GM12801 (cell line): Measurements from ENCODE around the gene CALML6.

Experiments used
- TF ChIP-seq, protein P1 (sequence below): IDR thresholded peaks from one replicate; pipeline ENCODE4 v1.5.1; 2011; ENCODE audit warnings: control low read depth; ENCODE audit not compliant: insufficient read length; ENCODE audit errors: extremely low read depth

CALML6 gene, protein sequence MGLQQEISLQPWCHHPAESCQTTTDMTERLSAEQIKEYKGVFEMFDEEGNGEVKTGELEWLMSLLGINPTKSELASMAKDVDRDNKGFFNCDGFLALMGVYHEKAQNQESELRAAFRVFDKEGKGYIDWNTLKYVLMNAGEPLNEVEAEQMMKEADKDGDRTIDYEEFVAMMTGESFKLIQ

DNA sequence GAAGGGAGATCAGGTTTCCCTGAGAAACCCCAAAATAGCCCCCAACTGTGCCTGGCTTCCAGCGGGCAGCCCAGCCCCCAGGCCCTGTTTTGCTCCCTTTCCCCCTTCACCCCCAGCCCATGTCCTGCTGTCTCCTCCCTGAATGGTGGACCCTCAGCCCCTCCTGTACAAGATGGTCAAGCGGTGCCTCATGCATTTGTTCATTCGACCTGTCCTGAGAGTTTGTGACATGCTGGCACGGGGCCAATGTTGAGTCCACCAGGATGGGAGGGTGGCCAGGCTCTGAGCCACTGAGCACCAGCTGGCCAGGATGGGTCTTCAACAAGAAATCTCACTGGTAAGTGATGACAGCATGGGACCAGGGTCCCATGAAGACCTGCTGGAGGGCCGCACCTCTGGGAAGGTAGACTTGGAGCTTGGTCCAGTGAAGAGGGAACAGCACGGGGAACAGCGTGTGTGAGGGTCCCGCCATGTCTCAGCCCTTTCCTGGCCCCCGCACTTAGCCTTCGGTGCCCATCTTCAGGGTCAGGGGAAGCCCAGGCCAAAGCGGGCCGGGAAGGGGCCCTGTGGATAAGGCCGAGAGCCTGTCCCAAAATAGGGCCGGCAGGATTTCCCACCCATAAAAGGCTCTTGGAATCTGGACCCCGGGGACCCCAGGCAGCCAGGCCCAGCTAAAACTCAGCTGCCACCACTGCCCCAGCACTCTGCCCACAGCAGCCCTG lies at the start of gene CALML6:
Gene CALML6 (plus strand): TSS at position 290 of the 722 bp plus-strand sequence. CDS start 21 bp downstream, at position 311.
- TF ChIP-seq, protein P1, sequence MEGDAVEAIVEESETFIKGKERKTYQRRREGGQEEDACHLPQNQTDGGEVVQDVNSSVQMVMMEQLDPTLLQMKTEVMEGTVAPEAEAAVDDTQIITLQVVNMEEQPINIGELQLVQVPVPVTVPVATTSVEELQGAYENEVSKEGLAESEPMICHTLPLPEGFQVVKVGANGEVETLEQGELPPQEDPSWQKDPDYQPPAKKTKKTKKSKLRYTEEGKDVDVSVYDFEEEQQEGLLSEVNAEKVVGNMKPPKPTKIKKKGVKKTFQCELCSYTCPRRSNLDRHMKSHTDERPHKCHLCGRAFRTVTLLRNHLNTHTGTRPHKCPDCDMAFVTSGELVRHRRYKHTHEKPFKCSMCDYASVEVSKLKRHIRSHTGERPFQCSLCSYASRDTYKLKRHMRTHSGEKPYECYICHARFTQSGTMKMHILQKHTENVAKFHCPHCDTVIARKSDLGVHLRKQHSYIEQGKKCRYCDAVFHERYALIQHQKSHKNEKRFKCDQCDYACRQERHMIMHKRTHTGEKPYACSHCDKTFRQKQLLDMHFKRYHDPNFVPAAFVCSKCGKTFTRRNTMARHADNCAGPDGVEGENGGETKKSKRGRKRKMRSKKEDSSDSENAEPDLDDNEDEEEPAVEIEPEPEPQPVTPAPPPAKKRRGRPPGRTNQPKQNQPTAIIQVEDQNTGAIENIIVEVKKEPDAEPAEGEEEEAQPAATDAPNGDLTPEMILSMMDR = no peak

DNA sequence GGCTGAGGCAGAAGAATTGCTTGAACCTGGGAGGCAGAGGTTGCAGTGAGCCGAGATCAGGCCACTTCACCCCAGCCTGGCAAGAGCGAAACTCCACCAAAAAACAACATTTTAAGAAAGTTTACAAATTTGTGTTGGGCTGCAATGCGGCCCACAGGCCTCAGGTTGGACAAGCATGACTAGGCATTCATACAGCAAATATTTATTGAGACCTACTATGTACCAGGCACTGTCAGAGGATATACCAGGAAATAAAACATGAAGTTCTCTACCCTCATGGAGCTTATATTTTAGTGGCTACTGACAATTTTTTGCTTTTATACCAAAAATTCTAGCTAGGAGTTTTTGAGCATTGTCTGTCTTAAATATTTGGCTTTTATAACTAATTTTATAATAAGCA lies 47.9 kb upstream of the CALML6 start:
- TF ChIP-seq, protein P1 = no peak

DNA sequence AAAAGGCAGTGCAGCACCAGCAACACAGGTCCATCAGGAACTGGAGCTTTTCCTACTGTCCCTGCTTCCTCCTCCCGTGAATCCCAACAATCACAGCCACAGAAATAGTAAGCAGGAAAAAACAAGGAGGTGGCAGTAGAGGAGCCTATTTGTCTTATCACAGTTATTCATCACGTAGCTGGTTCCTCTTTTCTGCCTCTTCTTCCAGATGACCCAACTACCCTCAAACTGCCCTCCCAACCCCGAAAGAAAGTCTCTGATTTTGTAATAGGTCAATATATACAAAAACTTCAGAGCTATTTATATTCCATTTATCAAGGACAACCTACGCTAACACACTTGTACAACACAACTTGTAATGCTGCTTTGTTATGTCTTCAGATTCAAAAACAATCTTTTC lies 45.6 kb upstream of the CALML6 start:
- TF ChIP-seq, protein P1 = no peak

DNA sequence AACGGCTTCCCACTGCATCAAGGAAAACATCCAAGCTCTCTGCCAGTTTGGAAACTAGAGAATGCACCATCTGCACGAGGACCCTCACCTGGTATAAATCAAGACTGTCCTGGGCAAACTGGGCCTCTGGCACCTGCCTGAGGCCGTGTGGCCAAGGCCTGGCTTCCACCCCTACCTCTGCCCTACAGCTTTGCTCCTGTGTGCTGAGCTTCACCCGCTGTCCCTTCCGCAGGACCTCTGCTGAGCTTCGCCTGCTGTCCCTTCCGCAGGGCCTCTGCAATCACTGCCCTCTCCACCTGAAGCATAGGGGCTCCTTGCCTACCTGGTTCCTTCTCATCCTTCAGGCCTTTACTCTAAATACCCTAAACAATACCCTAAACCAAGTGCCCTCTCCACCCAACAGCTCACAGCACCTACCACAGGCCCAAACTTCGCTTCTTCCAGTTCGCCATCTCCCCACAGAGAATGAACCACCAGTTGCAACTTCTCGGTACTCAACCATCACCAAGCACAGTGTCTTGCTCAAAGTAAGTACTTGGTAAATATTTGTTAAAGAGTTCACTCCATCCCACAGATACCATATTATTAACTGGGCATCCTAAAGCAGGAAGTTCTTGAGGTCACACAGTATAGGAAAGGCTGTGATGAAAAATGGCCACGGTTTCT lies 42.6 kb upstream of the CALML6 start:
- TF ChIP-seq, protein P1 = no peak

DNA sequence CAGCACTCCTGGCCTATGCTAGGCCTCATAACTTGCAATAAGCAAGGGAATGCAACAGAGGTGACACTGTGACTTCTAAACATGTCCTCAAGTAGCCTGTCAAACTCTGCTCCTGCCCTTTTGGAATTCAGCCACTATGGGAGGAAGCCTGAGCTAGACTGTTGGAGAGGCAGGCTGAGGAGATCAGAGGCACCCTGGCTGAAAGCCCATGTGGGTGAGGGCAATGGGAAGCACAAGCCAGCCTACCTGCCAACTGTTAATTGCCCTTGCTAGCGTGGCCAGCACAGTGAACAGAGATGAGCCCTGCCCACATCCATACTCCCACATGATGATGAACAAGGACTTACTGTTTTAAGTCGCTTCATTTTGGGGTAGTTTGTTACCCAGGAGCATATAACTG lies 41.9 kb upstream of the CALML6 start:
- TF ChIP-seq, protein P1 = no peak

DNA sequence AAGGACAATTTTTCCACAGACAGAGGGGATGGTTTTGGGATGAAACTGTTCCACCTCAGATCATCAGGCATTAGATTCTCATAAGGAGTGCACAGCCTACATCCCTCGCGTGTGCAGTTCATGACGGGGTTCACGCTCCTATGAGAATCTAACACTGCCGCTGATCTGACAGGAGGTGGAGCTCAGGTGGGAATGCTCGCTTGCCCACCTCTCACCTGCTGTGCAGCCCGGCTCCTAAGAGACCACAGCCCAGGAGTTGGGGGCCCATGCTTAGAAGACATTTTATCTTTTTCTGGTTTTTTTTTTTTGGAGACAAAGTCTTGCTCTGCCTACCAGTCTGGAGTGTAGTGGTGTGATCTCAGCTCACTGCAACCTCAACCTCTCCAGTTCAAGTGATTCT lies 40.2 kb upstream of the CALML6 start:
- TF ChIP-seq, protein P1 = no peak

DNA sequence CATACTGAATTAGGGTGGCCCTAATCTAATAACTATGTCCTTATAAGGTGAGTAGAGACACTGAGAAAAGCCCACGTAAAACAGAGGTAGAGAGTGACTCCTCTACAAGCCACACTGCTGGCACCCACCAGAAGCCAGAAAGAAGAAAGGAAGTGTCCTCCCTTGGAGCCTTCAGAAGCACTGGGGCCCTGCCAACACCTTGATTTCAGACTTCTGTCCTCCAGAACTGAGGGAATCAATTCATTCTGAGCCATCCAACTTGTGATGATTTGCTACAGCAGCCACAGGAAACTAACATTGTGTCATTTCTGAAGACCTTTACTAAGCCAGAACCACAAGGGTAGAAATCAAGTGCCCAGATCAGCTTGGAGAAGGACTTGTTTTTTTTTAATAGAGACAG lies 39.1 kb upstream of the CALML6 start:
- TF ChIP-seq, protein P1 = no peak
